IMR-90 (cell line): Measurements from ENCODE around the gene KIRREL1.

ENCODE experiments used
- CEBPB ChIP-seq: IDR thresholded peaks from 2 replicates; pipeline ENCODE4 v1.6.1; 2012; ENCODE audit warnings: low read depth, low read length, improper control_type of control experiment
- CTCF ChIP-seq: conservative IDR thresholded peaks from 2 replicates; pipeline ENCODE4 v1.5.1; 2012; ENCODE audit warnings: mild to moderate bottlenecking, low read depth, low read length, improper control_type of control experiment
- ELK1 ChIP-seq: fragments of 150-350 bp; IDR thresholded peaks from 2 replicates; pipeline ENCODE4 v1.6.1; 2016; ENCODE audit warnings: low read depth, mild to moderate bottlenecking, low read length, moderate library complexity, borderline replicate concordance
- MAZ ChIP-seq: IDR thresholded peaks from 2 replicates; pipeline ENCODE4 v1.6.1; 2012; ENCODE audit warnings: low read depth, mild to moderate bottlenecking, low read length, improper control_type of control experiment, moderate library complexity, borderline replicate concordance
- MXI1 ChIP-seq: IDR thresholded peaks from 2 replicates; pipeline ENCODE4 v1.6.1; 2012; ENCODE audit warnings: low read depth, mild to moderate bottlenecking, low read length, moderate library complexity, borderline replicate concordance
- POLR2A ChIP-seq: IDR thresholded peaks from 2 replicates; pipeline ENCODE4 v1.6.1; 2012; ENCODE audit warnings: mild to moderate bottlenecking, low read depth, low read length
- RAD21 ChIP-seq: IDR thresholded peaks from 2 replicates; pipeline ENCODE4 v1.6.1; 2012; ENCODE audit warnings: low read length, improper control_type of control experiment
- RCOR1 ChIP-seq: IDR thresholded peaks from 2 replicates; pipeline ENCODE4 v1.6.1; 2012; ENCODE audit warnings: mild to moderate bottlenecking, low read length, improper control_type of control experiment; ENCODE audit not compliant: insufficient replicate concordance
- RFX5 ChIP-seq: IDR thresholded peaks from 2 replicates; pipeline ENCODE4 v1.8.0; 2012; ENCODE audit warnings: low read depth, mild to moderate bottlenecking, low read length, moderate library complexity
- SMC3 ChIP-seq: fragments of 150-350 bp; IDR thresholded peaks from 2 replicates; pipeline ENCODE4 v1.6.1; 2016; ENCODE audit warnings: low read depth, mild to moderate bottlenecking, antibody characterized with exemption, low read length, moderate library complexity

DNA sequence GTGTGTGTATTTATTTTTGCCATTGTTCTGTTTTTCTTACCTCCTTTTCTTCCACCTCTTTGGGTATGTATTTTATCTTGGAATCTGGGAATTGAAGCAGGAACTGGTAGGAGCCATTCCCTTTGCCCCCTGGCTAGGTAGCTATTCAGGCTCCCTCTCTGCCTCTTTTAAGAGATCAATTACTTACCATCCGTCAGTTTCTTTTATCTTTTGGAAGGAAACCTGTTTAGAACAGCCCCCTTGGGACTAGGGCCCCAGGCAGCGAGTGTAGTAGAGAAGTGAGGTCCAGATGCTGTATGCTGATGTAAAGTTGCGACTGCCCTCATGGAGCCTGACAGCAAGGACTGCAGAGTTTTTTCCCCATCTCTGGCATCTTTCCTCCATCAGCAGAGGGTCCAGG lies 41.6 kb downstream of the KIRREL1 start:
- no peak for TF ChIP-seq CTCF
- no peak for TF ChIP-seq SMC3
- TF ChIP-seq POLR2A: no peak
- TF ChIP-seq RCOR1: no peak
- no peak for TF ChIP-seq ELK1
- no peak for TF ChIP-seq MXI1
- no peak for TF ChIP-seq MAZ
- TF ChIP-seq RFX5: no peak
- TF ChIP-seq CEBPB: no peak
- no peak for TF ChIP-seq RAD21
